ENCODE measurements around the gene C1orf116.
"Not testable (repeated sequence)": the region's sequence is repeated elsewhere in the genome, so short reads cannot be mapped to it uniquely, and the experiment has no call there.

The C1orf116 gene

DNA sequence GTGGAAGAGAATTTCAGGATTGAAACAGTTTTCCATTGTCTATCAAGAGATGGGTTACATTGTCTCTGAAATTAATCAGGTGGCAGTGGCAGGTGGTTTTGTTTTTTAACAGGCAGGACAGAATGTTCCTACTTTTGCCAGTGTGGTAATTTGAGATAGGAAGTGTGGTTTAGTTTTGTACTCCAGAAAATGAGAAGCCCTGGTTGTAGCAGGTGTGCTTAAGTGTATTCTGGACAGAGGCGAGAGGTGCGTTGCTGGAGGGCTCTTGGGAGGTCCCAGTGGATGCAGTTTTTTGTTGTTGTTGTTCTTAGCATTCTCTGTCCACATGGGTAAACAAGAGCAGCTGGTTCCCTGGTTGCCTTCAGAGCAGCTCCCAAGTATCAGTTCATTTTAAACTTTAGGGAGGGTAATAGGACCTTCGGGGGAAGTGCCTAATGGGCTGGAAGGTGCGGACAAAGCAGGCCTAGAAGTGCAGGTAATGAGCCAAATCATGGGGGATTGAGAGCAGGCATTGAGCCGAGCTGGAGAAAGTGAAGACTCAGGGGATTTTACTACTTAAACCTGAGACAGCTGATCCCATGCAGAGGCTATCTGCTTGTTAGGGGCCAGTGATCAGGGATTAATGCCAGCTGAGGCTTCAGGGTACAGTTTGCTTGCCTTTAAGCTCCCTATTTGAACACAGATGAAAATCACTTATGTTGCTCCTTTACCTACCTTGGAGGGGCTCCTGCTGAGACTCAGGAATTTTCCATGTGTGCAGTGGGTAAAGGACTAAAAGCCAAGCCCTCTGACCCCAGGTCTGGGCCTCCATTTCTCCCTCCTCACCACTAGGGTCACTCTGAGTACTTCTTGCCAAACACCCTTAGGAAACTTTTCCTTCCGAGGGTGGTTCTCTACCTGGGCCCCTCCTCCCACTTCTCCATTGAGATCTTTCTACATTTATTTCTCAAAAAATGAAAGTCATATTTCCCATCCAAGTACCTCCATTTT is 26.6 kb upstream of the C1orf116 start:
- no peak for DNase-seq

DNA sequence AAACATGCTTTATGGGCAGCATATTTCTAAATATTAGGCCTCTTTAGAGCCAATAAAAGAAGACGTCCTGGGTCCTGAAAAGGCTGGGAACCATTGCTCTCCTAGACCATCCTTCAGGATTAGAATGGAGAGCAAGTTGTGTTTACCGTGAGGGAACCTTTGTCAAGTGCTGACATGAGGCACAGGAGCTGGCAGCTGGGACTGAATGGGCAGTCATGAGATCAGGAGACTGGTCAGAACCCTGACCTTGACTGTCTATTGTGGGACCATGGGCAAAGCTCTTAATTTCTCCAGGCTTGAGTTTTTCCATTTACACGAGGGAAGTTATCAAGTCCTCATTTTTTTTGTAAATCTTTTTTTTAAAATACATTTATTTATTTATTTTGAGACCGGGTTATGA is 25.7 kb upstream of the C1orf116 start:
- DNase-seq: no peak

DNA sequence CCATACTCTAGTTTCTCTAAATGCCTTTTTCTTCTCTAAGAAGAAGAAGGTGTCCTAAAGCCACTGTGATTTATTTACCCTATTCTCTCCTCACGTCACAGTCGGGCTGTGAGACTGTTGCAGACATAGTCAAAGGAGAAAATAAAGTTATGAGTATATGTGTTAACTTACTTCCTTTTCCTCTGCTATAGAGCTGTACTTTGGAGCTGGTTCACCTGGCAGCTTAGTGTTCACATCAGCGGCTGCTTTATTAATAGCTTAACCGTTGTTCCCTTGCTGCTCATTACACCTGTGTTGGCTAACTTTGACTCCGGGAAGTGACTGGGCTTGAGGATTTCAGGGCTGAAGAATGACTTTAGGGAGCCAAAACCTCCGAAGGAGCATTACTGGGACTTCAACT is 24.1 kb upstream of the C1orf116 start:
- no peak for DNase-seq

DNA sequence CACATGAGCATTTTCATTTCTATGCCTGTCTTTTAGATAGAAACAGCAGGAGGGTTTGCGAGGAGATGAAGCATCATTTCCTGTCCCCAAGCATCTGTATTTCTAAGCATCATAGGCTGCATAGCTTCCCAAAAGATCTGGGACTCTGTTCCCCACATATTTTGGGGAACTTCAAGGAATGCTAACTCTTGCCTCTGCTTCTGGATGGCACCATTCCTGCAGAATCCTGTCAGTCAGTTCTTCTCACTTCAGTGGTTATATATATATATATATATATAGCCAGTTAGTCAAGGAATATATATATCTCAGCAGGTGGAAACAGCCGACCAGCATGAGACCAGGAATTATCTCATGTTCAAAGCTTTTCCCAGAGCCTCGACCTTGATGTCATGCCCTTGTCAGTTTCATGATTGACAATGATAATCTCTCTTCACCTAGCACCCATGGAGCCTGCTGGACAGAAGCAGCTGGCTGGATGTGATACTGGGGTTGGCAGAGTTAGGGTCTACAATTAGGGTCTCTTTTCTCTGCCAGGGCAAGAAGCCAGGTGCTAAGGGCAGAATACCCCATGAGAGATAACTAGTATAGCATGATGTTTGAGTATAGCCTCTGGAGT is 22.9 kb upstream of the C1orf116 start:
- no peak for DNase-seq

DNA sequence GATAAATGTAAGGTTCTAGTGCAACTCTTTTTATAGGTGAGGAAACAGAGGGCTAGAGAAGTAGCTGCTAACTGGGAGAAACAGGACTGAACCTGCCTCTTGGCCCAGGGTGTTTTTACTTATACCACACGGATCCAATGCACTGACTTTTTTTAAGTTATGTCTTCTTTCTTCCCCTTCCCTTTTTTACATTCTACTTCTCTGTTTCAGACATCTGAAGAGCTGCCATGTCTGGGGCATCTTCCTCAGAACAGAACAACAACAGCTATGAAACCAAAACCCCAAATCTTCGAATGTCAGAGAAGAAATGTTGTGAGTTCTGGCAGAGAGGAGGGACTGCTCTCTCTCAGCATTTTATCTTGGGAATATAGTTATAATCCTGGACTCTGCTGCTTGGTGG is 21.9 kb upstream of the C1orf116 start:
- no peak for DNase-seq

DNA sequence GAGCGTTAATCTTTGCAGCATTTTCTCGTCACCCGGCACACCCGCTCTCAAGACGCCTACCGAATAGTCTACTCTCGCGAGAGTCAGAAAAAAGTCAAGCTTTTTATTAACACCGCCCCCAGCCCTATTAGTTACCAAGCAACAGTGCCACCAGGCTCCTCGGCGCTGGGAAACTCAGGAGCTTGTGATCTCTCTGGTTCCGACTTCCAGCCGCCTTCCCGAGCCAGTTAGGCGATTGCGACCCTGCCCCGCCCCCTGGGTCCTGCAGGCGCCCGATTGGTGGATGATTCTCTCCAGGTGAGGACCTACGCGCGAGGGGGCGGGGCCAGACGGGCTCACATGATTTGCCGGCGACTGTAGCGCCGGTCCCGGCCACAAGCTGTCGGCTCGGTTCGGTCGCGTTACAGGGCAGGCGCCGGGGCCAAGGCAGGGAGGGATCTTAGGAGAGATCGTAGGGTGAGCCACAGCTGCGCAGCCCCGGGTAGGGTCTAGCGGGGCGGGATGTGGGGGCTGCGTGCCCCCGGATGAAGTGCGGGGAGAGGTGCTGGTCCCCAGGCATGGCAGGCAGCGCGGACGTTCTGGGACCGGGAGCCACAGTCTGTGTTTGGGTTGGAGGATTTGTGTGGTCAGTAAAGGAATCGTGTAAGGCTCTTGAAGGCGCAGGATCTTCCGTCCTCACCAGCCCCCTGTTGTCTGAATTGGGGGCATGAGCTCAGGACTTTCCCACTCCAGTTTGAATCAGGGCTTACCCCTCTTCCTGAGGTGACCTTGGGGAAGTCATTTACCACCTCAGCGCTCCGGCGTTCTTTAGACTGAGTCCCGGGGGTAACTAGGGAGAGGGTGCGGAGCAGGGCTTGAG is 20.6 kb upstream of the C1orf116 start, which contains the start of gene PFKFB2:
PFKFB2 (plus strand) TSS at position 365 of the 859 bp plus-strand sequence. CDS start 1,443 bp downstream, outside the sequence.
- DNase-seq: peak; percentile 91

DNA sequence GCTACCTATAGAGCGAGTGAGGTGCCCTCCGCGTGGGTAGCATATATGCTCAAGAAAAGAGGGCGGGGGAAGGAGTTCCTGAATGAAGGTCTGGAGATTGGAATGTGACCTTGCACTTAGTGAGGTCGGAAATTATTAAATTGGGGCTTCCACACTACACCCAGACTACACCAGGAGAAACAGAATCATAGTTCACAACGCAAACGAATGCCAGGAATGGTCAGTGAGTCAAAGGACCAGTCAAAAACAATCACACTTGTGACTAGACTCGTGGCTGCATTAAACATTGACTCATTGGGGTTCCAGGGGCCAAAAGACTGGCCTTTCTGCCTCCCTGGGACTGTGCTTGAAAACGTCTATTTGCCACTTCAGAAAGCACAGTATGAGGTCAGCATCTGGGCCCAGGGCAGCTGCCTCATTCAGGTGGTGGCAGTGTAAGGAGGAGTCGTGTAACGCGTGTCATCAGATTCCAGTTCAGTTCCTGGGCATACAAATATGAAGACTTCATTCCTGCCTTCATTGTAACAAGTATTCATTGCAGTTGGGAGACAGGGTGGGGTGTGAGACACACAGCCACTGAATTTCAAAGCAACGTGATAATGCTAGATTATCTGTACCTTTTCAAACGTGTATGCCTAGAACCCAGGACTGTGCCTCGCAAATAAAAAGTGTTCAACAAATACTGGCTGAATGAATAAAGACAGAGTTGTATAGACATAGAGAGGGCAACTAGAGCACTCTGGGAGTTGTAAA is 18.8 kb upstream of the C1orf116 start, which contains the start of gene YOD1:
YOD1 (minus strand) TSS at position 18 of the 753 bp plus-strand sequence. CDS start 178 bp downstream, outside the sequence.
- DNase-seq: no peak

DNA sequence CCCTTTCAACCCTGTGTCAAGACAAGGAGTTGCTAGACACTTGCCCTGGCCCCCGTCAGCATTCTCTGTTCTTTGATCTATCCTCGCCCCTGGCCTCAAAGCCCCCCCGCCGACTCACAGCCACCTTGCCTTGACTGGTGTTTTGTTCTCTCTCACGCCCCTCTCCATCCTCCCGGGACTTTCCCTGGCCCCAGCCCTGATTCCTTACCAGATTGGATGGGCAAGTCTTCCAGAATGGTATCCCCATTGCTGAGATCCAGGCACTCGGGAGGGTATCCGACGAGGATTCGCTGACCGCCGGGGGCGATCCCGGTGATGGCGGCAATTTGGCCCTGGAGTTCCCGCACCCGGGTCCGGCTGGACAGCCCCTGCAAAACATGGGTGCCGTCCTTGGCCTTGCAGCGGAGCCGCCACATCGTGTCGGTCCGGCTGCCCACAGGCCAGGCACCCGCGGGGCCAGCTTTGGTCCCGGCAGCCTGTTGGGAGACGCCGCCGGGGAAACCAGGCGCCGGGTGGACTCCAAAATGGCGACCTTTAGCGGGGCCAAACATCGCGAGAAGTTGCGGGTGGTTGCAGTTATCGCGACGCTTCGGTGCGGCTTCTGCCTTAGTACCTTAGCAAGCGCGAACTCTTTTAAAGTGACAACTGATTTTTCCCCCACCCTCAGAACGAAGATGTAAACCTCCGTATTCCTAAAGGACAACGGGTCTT is 18.1 kb upstream of the C1orf116 start:
- peak; percentile 88 for DNase-seq

DNA sequence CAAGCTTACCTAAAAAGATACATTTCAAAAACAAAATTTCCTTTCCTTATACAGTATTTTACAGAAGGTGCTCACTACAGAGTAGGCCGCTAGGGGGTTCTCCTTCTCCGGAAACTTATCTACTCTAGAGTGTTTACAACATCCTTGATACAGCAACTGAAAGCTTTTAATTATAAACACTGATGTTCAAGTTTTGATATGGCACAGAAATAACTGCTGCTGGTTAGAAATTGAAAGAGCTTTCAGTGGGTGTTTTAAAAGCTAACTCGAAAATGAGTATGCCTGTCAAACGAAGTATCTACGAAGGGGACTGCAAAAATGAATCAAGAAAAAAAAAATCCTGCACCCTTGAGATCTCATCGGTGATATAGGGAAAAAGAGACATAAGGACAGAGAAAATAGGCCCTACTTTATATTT is 17.4 kb upstream of the C1orf116 start:
- DNase-seq: peak; percentile 52

DNA sequence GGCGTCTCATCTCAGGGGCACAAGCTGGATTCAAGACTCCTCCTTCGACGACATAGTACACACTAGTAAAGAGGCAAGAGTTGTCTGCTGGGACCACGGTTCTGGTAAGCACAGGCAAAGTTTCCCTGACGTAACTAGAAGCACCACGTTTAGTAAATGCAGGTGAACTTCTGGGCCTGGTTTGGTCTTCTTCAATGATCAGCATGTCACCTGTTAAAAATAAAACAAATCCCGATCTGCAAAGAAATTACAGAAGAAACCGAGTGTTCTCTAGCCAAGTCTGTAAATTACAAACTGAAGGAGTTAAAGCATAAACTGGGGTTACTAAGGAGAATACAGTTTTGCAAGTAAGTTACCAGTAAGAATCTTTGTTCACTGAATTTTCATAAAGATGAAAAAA is 17.0 kb upstream of the C1orf116 start:
- DNase-seq: no peak

DNA sequence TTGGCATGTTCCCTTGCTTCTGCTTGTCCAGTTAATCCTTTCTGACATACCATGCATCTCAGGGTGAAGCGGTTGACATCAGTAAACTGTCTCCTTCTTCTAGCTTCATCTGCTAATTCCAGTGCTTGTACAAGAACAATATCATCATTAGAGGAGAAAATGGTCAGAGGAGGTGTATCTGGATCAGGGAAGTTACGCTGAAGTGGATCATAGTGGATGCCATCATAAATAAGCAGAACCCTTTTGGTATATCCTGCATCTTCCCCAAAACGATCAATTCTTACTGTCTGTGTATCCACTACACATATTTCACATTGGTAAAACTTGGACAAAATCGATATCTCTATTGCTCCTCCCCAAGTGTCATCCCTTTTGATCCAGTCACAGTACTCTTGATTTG is 16.5 kb upstream of the C1orf116 start:
- no peak for DNase-seq

DNA sequence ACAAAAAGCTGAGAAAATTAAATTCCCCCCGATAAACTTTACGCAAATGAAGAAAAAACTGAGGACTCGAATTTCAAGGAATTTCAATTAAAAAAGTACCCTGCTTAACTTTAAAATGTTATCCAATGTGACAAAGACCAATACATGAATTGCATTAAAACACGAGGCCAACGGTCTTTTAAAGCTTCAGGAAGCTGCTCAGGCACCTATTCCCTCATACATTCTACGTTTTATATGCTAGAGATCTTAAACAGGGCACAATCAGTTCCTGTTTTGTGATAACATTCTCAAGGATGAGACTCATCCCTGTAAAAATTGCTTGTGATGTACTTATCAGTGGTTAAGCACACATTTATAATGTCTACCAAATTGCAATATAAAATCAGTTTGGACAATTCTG is 15.5 kb upstream of the C1orf116 start:
- no peak for DNase-seq

DNA sequence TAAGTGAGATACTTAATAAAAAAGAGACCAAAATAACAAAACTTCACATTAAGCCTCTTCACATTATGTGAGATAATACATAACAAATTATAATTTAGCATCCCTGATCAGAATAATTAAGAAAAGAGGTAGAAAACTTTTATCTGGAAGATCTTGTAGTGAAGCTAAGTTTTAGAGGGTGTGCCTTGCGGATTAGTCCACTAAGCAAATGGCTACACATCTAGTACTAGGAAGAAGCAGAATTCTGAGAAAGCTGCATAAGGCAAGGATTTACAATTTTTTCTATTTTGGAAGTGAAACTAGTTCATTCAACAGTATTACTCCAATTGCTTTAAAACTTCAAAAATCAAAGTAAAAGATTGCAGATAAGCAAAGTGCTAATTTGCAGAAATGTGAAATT is 14.9 kb upstream of the C1orf116 start:
- DNase-seq: no peak

DNA sequence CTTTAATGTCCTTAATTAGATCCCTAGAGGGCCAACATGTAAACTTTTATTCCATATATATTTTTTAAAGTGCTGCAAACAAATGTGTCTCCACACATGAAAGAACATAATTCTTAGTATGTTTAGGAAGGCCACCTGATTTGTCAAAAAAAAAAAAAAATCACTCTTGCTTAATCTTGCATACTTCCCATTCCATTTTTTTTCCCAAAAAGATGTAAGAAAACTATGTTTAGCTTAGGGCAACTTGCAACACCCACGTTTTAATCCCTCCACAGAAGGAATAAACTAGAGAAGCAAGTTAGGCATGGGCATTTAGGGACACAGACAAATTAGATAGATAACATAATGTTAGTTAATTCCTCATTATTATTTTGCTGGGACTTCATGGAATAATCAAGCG is 12.9 kb upstream of the C1orf116 start:
- no peak for DNase-seq

DNA sequence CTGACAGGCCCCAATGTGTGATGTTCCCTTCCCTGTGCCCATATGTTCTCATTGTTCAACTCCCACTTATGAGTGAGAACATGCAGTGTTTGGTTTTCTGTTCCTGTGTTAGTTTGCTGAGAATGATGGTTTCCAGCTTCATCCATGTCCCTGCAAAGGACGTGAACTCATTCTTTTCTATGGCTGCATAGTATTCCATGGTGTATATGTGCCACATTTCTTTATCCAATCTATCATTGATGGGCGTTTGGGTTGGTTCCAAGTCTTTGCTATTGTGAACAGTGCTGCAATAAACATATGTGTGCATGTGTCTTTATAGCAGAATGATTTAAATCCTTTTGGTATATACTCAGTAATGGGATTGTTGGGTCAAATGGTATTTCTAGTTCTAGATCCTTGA is 8.8 kb upstream of the C1orf116 start:
- not testable (repeated sequence) for DNase-seq

DNA sequence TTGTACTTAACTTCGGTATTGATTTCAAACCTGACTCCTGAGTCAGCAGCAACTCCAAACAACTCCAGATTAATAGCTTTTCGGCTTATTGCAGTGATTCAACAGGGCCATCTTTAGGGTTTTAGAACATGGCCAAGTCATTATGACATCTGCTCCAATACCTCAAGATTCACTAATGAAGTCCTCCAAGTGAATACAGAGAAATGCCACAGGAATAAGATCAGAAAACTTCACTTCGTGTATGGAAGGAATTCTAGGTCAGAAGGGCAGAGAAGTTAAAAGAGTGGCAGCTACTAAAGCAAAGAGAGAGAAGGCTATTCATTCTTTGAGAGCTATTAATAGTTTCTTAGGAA is 7.6 kb upstream of the C1orf116 start:
- no peak for DNase-seq

DNA sequence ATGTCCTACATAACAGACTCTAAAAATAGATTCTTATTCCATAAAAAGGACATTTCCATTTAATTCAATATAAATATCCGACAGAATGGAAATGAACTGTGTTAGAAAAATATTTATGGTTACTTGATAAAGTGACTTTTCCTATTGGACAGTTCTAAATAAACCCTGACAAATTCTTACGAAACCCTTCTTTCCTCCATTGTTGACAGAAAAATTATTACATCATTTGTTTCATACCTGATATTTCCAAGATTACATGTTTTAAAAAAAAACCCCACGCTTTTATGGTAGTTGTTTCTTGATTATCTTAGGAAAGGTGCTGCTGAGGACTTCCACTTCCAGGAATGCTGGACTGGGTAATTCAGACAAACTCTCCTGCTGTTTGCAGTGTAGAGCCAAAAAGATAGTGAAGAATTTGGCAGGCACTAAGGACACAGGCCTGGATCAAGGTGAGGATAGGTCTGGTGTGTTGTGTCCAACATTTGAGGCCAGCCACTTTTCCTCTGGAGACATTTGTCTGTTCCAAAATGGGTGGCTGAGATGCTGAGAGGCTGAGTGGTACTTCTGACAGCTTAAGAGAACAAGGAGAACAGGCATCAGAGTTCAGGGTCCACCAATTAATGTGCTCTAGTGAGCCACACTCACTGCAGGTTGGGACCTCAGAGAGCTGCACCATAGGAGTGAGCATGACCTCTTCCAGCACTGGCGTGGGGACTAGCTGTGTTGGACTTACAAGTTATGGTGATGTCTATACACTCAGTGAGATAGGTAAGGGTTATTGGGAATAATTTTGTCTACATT is 7.0 kb upstream of the C1orf116 start:
- DNase-seq: no peak

DNA sequence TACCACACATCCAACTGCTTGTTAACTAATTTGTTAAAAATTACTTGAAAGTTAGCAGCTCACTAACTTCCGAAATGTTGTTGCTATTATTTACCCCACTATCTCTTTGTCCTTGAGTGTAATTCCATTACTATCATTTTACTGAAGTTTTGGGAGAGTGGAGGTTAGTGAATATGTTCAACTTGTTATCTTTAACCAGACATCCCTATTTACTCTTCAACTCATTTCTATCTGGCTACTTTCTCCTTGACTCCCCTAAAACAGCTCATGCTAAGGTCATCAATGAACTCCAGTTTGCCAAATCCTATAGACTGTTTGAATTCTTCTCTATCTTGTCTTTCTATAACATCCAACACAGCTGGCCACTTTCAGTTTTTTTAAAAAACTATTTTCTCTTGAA is 4.3 kb upstream of the C1orf116 start:
- DNase-seq: no peak

DNA sequence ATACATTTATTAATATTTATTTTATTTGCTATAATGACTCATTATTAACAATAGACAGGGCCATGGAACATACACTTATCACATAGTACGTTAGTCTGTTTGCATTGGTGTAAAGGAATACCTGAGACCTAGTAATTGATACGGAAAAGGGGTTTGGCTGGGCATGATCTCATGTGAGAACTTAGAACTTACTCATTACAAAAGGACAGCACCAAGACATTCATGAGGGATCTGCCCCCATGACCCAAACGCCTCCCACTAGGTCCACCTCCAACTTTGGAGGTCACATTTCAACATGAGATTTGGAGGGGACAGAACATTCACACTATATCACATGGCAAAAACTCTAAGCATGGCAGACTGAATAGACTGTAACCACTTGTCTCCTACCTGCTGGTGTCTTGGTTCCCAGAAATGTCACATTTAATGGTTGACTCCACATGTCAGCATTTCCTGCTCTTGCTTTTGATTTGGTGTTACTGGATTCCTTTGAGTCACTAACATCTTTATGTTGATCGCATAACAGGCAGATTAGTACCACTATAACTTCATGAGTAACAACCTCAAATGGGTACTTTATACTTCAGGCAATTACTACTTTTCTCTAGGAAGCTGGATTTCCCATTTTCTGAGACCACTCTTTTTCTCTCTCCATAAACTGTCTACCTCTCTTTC is 3.5 kb upstream of the C1orf116 start:
- no peak for DNase-seq

DNA sequence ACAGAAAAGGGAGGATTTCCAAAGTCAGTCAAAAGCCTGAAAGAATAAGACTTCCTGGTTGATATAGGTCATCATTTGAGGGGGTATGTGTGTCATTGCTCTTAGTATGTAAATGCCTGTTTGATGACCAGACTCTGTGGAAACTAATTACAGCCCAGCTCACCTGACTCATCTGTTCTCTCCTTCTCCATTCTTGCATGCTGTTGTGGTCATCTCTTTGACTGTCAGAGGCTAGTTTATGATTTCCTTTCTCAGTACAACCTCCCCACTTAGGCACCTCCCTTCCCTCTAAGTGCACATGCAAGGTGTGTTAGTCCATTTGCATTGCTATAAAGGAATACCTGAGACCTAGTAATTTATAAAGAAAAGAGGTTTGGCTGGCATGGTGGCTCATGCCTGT is 2.4 kb upstream of the C1orf116 start:
- no peak for DNase-seq
